ENCODE measurements around the gene SLC25A21.
"Not testable (repeated sequence)": the region's sequence is repeated elsewhere in the genome, so short reads cannot be mapped to it uniquely, and the experiment has no call there.

Gene SLC25A21

GRCh38 chr14:37197421-37198272 is 25.2 kb upstream of the SLC25A21 start, which contains the start of gene MIPOL1:
Gene MIPOL1 (plus strand): TSS chr14:37197937. CDS start chr14:37247889, 49,952 bp downstream.
- Mint-ChIP-seq H3K36me3 (ENCODE audit: low read depth) (no peaks in the 10 kb centered on the region), H3K27ac (peak within 1 kb of the TSS; percentile 99 to 100 (median 100)), H3K4me3 (peak within 1 kb of the TSS; percentile 92 to 97 (median 93)), H3K4me1 (peaks cover 20% of the 10 kb centered on the region), H3K9me3 (no peaks in the 10 kb centered on the region), H3K27me3 (ENCODE audit: low read depth) (no peaks in the 10 kb centered on the region)
- TF ChIP-seq, protein P1, sequence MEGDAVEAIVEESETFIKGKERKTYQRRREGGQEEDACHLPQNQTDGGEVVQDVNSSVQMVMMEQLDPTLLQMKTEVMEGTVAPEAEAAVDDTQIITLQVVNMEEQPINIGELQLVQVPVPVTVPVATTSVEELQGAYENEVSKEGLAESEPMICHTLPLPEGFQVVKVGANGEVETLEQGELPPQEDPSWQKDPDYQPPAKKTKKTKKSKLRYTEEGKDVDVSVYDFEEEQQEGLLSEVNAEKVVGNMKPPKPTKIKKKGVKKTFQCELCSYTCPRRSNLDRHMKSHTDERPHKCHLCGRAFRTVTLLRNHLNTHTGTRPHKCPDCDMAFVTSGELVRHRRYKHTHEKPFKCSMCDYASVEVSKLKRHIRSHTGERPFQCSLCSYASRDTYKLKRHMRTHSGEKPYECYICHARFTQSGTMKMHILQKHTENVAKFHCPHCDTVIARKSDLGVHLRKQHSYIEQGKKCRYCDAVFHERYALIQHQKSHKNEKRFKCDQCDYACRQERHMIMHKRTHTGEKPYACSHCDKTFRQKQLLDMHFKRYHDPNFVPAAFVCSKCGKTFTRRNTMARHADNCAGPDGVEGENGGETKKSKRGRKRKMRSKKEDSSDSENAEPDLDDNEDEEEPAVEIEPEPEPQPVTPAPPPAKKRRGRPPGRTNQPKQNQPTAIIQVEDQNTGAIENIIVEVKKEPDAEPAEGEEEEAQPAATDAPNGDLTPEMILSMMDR (IDR thresholded peaks at IDR 0.05; ENCODE audit: unreplicated experiment in 3 of 3) = peak in 1 of 3 experiments; percentile 26

DNA sequence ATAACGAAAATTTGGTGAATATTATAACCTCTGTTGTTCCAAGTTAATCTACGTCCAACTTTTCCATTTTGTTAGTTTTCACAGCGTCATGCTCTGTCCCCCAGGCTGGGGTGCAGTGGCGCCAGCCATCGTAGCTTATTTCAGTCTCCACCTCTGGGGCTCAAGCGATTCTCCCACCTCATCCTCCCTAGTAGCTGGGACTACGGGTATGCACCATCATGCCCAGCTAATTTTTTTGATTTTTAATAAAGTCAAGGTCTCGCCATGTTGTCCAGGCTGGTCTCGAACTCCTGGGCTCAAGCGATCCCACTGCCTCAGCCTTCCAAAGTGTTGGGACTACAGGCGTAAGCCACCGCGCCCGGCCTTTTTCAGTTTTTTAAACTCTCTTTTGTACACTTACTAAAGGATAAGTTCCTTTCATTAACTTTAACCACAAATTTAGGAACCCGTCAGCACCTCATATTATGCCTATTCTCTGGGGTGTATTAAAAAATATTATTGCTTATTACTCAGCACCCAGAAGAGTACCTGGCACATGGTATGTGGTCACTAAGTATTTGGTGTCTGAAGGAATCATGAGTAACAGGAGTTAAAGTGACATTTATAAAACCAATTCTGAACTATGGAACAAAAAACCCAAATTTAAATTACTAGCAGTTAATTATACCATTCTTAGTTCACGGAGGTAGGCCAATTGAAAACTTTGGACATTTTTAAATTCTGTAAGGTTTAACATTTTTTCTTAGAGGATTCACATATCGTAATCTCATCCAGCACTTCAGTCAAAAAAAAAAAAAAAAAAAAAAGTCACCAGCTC is 24.4 kb upstream of the SLC25A21 start:
- peak overlapping the region; percentile 99 to 100 (median 100) for H3K27ac Mint-ChIP-seq

GRCh38 chr14:37195327-37195726 is 22.9 kb upstream of the SLC25A21 start:
- H3K27ac Mint-ChIP-seq = no peak overlapping the region
- H3K4me3 Mint-ChIP-seq = no peak overlapping the region
- TF ChIP-seq, protein P1 (IDR thresholded peaks at IDR 0.05; ENCODE audit: unreplicated experiment in 3 of 3) = no peak
- H3K9me3 Mint-ChIP-seq = peaks cover 5% of the 10 kb centered on the region
- peaks cover 5% of the 10 kb centered on the region for H3K27me3 Mint-ChIP-seq (ENCODE audit: low read depth)
- no peaks in the 10 kb centered on the region for H3K36me3 Mint-ChIP-seq (ENCODE audit: low read depth)
- H3K4me1 Mint-ChIP-seq = peaks cover 20% of the 10 kb centered on the region

More for the DNA sequence above, 24.4 kb upstream of the SLC25A21 start:
- TF ChIP-seq, protein P1 (IDR thresholded peaks at IDR 0.05; ENCODE audit: unreplicated experiment in 3 of 3) = no peak
- Mint-ChIP-seq H3K4me1 (peaks cover 20% of the 10 kb centered on the region), H3K36me3 (ENCODE audit: low read depth) (no peaks in the 10 kb centered on the region), H3K9me3 (peaks cover 3% of the 10 kb centered on the region), H3K4me3 (peak overlapping the region; percentile 92 to 97 (median 93)), H3K27me3 (ENCODE audit: low read depth) (no peaks in the 10 kb centered on the region)

DNA sequence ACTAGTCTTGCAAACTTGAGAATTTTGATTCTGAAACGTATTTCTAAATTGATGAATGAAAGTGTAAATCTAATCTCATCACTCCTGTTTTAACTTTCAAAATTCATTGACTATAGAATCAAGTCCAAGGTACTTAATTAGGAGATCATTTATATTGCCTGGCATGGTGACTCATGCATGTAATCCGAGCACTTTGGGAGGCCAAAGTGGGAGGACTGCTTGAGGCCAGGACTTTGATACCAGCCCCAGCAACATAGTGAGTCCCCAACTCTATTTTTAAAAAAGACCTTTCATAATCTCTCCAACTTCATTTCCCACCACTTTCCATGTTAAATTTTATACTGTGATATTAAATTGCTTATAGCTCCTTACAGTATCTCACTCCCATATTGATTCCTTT is 22.3 kb upstream of the SLC25A21 start:
- peaks cover 8% of the 10 kb centered on the region for H3K9me3 Mint-ChIP-seq
- H3K36me3 Mint-ChIP-seq (ENCODE audit: low read depth) = no peaks in the 10 kb centered on the region
- peaks cover 7% of the 10 kb centered on the region for H3K27me3 Mint-ChIP-seq (ENCODE audit: low read depth)
- no peak overlapping the region for H3K4me3 Mint-ChIP-seq
- H3K4me1 Mint-ChIP-seq = peaks cover 20% of the 10 kb centered on the region
- TF ChIP-seq, protein P1 (IDR thresholded peaks at IDR 0.05; ENCODE audit: unreplicated experiment in 3 of 3) = no peak
- H3K27ac Mint-ChIP-seq = no peak overlapping the region

DNA sequence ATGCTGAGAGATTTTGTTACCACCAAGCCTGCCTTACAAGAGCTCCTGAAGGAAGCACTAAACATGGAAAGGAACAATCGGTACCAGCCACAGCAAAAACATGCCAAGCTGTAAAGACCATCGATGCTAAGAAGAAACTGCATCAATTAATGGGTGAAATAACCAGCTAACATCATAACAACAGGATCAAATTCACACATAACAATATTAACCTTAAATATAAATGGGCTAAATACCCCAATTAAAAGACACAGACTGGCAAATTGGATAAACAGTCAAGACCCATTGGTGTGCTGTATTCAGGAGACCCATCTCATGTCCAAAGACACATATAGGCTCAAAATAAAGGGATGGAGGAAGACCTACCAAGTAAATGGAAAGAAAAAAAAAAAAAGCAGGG is 17.3 kb upstream of the SLC25A21 start:
- H3K36me3 Mint-ChIP-seq (ENCODE audit: low read depth); H3K4me1 Mint-ChIP-seq; H3K27ac Mint-ChIP-seq; H3K4me3 Mint-ChIP-seq: not testable (repeated sequence)
- Mint-ChIP-seq H3K27me3 (ENCODE audit: low read depth) (peaks cover 10% of the 10 kb centered on the region), H3K9me3 (peaks cover 19% of the 10 kb centered on the region)

- not testable (repeated sequence) for H3K36me3 Mint-ChIP-seq (ENCODE audit: low read depth)
These were observed 15.6 kb upstream of the SLC25A21 start for GRCh38 chr14:37187840-37188577.

More at GRCh38 chr14:37187840-37188577, 15.6 kb upstream of the SLC25A21 start:
- H3K27me3 Mint-ChIP-seq (ENCODE audit: low read depth) = peaks cover 10% of the 10 kb centered on the region
- H3K4me1 Mint-ChIP-seq, H3K4me3 Mint-ChIP-seq, H3K27ac Mint-ChIP-seq: not testable (repeated sequence)
- peaks cover 19% of the 10 kb centered on the region for H3K9me3 Mint-ChIP-seq

All from nephron (organoid).